GM19452 (cell line): ENCODE data around the gene GPR146.

ENCODE experiments used
- ATAC-seq: cut with Tn5 transposase; IDR thresholded peaks from one replicate; pipeline ENCODE4 v1.9.1; 2021; ENCODE audit not compliant: unreplicated experiment

Gene GPR146

DNA sequence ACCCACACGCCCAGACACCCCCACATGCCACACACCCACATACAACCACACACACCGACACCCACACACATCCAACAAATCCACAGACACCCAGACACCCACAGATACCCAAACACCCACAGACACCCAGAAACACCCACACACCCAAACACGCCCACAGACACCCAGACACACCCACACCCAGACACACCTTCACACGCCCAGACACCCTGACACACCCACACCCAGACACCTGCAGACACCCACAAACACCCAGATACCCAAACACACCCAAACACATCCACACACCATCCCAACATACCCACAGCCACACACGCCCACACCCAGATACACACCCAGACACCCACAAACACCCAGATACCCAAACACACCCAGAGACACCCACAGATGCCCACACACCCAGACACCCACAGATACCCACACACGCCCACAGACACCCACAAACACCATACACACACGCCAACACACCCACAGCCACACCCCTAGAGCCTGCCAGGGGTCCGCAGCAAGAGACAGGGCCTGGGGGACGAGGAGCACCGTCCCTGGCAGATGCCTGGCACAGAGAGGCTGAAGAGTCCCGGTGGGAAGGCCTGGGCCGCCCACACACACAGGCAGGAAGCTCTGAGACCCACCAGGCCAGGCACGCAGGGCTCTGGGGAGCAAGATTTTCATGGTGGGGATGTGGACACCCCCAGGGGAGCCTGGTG, 32.9 kb upstream of the GPR146 start:
- ATAC-seq = no peak

DNA sequence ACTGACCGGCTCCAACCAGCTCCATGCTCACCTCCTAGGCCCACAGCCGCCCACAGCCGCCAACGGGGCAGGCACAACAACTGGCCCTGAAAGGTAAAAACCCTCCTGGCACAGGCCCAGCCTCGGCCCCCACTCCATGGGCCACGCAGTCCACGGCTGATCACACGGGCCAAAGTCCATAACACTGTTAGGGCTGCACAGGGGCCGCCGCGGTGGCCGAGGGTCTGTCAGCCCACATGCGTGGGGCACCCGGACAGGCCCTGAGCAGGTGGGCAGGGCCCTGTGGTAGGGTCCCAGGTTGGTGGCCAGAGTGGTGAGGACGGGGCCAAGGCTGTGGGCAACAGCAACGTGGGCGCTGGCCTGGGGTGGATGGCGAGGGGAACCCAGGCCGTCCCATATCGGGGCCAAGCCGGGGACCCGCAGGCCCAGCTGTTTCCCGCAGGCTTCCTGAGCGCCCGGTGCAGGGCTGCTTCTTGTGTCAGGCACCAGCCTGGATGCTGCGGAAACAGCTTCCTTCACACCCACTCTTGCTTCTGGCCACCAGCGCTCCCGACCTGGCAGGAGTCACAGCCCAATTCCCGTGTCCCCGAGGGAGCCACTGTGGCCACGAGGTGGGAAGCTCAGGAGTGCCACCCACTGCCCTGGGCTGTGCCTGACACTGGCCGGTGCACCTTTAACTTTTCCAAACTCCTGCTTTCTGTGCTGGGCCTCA, 32.2 kb upstream of the GPR146 start:
- no peak for ATAC-seq

DNA sequence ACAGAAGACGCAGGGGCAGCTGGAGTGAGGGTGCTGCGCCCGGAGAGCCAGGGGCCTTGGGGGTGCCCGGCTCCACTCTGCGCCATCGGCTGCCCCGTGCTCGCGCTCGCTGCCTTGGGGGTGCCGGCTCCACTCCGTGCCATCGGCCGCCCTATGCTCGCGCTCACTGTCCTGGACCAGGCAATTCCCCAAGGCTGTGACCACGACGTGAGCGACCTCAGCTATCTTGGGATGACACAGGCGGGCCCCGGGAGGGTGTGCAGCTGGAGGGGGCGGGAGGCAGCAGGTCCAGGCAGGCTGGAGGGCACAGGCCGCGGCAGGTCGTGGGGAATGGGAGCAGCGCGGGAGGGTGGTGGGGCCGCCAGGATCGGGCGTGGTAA, 31.6 kb upstream of the GPR146 start:
- ATAC-seq = no peak

DNA sequence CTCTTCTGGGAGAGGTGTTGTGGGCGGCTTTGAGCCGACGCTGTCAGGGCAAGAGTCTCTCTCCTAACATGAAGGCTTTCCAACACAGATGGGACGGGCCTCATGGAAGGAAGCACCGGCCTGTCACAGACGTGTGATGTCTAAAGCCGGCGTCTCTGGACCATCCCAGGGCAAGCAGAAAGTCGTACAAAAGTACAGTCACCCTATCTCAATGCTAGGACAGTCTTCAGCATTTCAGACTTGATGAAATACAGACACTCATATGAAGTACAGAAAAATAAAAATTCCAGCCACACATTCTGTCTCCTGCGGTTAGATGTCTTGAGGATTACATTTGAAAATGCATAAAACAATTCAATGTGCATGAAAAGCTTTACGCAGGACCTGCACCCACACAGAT, 30.8 kb upstream of the GPR146 start:
- no peak for ATAC-seq

DNA sequence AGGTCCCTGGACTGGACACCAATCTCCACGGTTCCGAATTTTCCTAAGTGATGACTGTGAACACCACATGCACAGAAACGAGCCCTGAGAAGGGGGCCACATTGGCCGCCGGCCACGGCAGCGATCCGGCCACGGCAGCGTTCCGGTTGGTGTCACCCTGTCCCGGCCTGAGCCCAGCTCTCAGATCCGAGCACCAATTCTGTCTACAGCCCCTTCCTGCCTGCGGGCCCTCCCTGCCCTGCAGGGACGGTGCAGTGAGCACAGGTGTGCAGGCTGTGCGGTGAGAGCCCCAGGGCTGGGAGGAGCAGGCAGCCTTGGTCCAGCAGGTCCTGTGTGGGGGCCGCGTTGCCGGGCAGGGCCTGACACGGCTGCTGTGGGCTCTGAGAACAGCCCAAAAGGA, 29.7 kb upstream of the GPR146 start:
- no peak for ATAC-seq

DNA sequence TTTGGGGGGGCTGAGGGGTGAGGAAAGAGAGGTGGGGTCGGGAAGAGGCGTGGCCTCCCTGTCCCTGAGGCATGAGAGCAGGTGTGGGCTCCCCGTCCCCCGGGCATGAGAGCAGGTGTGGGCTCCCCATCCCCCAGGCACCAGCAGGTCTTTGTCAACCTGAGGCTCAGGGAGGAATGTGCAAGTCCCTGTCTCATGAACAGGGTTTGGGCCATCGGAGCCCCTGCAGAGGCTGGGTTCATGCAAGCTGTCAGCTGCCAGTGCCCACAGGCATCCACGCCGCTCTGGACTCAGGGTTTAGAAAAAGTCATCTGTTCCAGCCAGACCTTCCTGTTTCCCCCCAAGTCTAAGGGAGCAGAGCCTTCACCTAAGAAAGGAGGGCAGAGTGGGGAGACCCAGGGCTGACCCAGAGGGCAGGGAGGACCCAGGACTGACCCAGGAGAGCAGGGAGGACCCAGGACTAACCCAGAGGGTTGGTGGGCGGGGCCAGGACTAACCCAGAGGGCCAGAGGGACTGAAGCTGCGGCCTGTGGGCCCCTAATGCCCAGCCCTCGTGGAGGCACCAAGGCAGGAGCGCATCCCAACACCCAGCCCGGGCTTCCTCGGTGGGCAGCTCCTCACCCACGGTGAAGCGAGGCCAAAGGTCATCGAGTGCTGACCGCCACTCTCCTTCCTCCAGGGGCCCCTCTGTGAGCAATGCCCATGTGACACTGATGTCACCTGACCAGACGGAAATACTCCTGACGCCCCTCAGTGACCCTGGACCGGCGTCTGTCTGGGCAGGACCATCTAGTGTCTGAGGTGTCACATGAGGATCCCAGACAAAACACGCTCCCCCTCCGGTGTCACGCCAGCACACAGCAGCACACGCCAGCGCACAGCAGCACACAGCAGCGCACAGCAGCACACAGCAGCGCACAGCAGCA, 28.9 kb upstream of the GPR146 start:
- no peak for ATAC-seq

DNA sequence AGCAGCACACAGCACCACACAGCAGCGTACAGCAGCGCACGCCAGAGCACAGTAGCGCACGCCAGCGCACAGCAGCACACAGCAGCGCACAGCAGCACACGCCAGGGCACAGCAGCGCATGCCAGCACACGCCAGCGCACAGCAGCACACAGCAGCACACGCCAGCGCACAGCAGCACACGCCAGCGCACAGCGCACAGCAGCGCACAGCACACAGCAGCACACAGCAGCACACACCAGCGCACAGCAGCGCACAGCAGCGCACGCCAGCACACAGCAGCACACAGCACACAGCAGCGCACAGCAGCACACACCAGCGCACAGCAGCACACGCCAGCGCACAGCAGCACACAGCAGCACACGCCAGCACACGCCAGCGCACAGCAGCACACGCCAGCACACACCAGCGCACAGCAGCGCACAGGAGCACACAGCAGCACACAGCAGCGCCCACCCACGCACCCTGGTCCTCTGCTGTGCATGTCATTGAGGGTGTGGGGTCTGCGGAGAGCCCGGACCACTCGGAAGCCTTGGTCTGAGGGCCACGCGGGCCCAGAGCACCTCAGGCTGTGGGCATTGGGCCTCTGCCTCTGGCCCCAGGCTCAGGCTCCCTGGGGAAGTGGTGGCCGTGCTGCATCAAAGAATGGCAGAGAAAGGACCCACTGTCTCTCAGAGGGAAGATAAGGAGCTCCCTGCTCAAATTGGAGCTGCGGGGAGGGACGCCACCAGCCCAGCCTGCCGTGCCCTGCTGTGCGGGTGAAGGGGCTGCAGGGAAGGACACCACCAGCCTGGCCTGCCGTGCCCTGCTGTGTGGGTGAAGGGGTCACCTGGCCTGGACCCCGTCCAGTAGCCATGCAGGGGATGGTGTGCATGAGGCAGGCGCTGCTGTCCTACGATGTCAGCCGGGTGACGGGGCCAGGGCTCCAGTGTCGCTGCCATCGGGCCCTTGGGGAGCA, 27.5 kb upstream of the GPR146 start:
- ATAC-seq = no peak

DNA sequence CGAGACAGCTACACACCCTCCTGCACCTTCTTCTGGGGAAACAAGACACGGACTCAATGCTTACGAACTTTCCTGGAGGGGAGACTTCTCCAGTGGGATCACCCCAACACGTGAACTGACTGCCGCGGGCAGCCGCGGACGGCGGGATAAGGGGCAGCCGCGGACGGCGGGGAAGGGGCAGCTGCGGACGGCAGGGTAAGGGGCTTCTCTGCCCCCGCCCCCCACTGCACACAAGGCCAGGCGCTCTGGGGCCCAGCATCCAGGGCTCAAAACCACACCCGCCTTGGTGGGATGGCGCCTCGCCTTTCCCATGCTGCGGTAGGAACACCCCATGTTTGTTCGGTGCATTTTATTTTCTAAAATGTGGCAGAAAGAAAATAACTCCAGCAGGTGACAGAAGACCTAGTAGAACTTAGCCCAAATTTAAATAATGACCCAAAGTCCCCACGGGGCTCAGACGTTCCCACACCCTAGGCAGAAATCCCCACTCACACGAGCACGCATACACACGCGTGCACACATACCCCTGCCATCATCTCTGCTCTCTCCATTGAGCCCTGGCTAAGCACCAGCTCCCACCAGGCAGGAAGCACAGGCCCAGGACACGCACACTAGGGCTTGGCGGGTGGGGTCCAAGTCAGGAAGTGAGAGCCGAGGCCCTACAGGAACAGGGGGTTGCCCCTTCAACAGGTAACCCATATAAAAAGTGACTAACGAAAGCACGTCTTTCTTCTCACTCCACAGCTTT, 26.6 kb upstream of the GPR146 start:
- no peak for ATAC-seq

DNA sequence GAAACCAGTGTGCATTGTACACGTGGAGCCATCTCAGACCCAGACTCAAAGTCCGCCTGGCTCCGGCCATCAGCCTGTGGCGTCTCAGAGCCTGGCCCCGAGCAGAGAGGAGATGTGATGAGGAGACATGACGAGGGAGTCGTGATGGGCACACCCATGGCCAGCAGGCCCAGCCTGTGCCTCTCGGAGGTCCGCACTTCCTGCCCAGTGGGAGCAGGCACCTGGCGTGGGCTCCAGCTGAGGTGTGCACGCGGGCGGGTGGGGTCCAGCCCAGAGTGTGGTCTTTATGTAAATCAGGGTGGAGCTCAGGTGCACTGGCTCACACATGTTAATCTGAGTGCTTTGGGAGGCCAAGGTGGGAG, 26.0 kb upstream of the GPR146 start:
- ATAC-seq = no peak

DNA sequence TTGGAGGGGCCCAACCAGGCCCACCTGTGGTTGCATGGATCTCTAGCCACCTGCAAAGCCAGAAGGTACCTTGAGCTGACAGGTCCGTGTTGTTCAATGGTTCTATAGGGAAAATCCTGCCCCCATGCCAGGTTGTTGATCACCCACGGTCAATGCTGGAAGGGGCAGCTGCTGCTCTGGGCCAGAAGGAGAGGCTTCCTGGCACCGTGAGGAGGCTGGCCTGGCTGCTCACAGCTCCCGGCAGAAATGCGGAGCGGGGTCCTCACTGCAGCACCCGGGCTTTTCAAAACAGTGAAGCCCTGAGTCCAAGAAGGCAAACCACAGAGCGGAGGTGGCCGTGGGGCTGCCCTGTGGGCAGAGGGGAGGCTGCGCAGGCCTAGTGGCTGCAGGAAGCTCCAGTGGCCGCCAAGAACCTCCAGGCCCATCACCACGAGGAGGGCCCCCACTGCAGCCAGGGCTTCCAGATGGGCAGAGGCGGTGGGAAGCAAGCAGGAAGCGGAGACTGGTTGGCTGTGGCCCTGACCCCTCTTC, 25.0 kb upstream of the GPR146 start:
- no peak for ATAC-seq

DNA sequence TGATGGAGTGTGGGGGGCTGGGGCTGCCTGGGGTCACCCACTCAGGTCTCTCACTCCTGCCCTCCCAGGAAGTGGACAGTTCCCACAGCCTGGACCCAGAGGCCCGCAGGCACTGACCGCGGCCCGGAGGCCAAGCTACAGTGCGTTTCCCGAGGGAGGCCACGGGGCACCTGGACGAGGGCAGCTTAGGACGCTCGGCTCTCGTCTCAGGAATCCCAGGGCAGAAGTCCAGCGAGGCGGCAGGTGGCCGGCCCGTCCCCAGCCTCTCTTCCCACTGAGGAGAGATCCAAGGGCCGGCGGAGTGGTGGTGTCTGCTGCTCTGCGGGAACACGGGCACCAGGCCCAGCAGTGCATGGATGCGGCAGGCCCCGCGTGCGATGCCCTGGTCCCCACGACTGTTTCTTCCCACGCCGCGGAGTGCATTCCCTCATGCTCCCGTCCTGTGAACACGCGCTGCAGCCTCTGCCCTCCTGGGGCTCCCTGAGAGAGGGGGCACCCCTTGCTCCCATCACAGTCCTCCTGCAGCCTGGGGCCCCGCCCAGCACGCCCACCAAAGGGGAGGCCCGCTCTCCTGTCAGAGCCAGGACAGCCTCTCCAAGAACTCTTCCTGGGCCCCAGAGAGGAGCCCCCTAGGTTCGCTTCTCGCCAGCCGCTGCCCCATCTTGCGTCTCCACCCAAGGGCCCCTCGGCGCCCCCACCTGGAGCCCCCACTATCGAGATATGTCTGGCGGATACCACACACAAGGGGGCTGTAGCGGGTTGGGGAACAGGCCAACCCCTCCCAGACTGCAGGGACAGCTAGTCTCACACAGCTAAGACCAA, 24.3 kb upstream of the GPR146 start:
- no peak for ATAC-seq

DNA sequence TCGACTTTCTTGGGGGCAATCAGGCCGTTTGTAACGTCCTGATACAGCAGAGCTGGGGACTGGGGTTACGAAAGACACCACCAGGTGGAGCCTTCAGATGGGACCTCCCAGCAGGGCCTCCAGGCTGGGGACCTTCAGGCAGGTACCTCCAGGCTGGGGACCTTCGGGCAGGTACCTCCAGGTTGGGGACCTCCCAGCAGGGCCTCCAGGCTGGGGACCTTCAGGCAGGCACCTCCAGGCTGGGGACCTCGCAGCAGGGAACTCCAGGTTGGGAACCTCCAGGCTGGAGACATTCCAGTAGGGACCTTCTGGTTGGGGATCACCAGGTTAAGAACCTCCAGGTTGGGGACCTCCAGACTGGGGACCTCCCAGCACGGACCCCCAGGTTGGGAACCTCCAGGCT, 23.5 kb upstream of the GPR146 start:
- no peak for ATAC-seq

DNA sequence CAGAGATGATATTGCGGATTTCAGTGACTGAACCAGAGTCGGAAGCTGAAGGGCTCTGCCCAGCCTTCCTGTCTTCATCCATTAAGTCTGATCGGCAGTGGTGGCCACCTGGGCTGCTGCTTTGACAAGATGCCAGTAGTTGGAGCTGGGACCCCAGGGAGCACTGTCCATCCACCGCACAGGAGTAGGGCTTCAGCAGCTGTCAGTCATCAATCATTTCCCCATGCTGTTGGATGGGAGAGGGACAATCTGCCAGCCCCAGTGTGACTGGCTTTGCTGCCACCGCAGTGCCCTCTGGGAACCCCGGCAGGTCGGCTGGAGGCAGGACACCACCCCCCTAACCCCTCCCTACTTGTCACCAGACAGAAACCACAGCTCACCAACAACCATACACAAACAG, 23.0 kb upstream of the GPR146 start:
- ATAC-seq = no peak

DNA sequence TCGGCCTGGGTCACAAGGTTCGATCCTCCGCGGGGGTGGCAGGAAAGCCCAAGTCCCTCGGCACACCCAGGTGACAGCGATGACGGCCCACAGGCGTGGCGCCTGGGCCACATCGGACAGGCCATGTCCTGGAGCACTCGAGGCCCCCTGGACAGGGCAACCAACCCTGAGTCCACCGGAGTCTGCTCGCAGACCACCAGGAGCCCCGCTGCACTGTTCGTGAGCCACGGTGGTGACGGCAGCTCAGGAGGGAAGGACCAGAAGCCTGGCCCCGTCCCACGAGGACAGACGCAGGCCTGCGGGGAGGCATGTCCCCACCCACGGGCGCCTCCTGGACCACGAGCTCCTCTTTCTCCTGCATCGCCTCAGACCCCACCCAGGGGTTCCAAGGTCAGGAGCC, 22.4 kb upstream of the GPR146 start:
- no peak for ATAC-seq

DNA sequence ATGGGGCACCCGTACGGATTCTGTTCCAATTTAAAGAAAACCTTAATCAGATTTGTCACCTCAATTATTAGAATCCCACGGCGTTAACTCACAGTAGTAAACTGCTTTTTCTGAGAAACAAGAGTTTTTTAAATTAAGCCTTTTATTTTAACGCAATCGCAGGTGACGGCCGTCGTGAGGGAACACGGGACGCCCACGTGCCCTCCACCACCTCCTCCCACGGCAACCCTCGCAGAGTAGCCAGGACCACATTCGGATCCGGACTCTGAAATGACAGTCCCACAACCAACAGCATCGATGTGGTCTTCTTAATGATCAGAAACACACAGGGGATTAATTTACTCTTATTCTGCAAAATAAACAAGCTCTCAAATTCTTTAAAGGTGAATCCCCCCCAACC, 22.0 kb upstream of the GPR146 start:
- no peak for ATAC-seq

DNA sequence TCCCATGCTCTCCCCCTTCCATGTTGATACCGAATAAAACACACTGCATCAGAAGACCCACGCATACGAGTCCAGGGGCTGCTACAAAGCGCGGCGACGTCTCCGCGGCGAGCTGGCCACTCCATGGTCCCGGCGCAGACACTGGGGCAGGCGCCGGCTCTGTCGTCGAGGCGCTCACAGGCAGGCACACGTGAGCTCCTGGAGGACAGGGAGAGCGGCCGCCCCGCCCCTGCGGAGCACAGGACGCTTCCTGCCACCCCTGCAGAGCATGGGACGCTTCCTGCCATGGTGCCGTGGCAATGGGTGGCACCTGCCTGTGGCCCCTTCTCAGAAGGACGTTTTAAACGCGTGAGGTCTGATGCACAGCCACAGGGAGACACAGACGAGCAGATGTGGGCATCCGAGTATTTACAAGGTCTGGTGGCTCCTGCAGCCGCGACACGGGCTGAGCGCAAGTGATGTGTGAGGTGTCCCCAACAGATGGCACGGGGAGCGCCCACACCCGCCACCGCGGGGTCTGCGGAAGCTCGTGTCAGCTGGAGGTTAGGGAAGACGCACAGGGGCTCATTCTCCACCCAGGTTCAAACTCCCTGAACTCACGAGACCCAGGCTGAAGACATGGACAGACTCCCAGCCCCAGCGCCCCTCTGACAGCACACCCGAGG, 21.4 kb upstream of the GPR146 start:
- no peak for ATAC-seq

DNA sequence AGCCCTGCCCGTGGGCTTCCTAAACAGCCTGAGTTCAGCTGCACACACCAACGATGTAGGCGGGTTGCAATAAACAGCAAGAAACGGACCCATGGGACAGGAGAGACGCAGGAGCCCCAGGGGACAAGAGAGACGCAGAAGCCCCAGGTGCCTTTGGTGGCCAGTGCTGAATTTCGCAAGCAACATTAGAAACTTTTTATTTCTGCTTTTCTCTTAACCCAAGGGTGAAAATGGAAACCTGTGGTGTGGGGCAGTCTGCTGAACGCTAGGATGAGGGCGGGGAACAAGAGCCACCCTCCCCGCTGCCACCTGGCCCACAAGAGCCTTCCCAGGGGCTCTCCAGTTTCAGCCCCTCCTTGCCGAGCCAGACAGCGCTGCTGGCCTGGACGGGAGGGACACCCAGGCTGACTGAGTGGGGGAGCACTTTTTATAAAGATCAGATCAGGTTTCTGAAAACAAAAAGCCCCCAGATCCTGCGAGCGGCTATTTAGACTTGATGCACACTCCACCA, 20.0 kb upstream of the GPR146 start:
- peak; percentile 55 for ATAC-seq
